ENCODE measurements around the gene PDX1.

Gene PDX1

DNA sequence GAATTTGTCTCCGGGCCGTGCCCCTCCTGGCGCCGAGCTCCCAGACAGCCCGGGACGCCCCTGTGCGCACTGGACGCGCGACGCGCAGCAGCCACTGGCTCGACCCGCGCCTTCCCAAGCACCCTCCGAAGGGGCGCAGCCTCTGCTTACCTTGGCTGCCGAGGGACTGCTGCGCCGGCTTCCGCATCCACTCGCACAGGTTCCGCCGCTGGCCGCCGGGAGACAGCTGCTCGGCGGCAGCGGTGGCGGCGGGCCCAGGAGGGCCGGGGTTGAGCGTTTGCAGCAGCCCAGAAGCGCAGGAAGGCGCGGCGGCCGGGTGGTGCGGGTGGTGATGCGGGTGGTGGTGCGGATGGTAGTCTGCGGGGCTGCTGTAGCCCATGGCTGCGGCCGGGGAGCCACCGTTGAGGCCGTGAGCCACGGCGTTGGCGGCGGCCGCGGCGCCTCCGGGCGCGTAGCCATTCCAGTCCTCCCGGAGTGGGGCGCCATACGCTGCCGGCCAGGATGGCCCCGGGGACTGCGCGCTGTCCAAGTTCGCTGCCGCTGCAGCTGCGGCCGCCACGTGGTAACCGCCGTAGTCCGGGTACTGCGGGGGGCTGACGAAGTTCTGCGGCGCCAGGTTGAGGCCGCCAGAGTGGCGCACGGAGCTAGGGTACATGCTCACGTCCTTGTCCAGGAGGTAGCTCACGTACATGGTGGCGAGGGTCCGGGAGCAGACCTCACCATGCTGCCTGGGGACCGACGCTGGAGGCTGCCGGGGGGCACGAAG, 48.7 kb downstream of the PDX1 start:
- peak; percentile 18 for DNase-seq (ENCODE audit: extremely low spot score)
- CTCF ChIA-PET = interaction anchor here (1.3 to 6.7 kb wide), 6 partner anchors 15 to 607 kb away, joined by 3 to 50 read pairs (median 9); no protein-coding TSS in a partner anchor
- POLR2A ChIA-PET = no interaction called here
- TF ChIP-seq, protein P1, sequence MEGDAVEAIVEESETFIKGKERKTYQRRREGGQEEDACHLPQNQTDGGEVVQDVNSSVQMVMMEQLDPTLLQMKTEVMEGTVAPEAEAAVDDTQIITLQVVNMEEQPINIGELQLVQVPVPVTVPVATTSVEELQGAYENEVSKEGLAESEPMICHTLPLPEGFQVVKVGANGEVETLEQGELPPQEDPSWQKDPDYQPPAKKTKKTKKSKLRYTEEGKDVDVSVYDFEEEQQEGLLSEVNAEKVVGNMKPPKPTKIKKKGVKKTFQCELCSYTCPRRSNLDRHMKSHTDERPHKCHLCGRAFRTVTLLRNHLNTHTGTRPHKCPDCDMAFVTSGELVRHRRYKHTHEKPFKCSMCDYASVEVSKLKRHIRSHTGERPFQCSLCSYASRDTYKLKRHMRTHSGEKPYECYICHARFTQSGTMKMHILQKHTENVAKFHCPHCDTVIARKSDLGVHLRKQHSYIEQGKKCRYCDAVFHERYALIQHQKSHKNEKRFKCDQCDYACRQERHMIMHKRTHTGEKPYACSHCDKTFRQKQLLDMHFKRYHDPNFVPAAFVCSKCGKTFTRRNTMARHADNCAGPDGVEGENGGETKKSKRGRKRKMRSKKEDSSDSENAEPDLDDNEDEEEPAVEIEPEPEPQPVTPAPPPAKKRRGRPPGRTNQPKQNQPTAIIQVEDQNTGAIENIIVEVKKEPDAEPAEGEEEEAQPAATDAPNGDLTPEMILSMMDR (IDR thresholded peaks at IDR 0.05; ENCODE audit: control extremely low read depth, extremely low read depth, low read depth, missing control alignments) = no peak

DNA sequence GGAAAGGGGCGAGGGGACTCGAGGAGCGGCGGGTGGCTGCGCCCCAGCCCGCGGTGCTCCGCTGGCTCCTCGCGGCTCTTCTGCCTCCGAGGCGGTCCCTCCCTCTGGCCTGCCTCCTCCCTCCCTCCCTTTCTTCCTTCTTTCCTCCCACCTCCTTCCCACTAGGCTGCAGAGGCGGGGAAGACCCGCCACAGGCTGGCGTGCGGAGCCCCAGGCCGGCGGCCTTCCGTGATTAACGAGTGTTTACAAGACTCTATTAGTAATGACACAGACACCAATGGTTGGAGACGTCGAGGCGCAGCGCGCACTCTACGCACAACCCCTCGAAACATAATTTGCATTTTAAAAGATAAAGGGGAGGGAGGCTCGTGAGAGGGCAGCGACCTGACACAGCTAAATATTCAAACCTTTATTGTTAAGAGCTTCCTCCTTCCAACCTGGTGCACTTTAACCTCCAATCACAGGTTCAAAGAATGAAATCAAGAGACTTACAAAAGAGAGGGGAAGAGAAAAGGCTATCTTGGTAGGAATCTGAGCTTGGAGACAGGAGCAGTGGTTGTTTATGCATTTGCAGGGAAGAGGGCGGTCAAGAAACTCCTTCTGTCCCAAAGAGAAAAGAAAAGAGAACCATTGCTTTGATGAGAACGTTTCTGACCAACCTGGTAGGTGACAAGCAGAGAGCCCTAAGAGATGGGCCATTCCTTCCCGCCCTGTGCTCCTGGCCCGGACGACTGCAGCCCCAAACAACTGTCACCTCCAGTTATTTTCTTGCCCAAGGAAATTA, 49.5 kb downstream of the PDX1 start, which contains the start of gene CDX2:
Gene CDX2 (minus strand): TSS at position 234 of the 784 bp plus-strand sequence. CDS start 309 bp downstream, outside the sequence.
- POLR2A ChIA-PET = no interaction called here
- DNase-seq (ENCODE audit: extremely low spot score) = no peak
- TF ChIP-seq, protein P1 (IDR thresholded peaks at IDR 0.05; ENCODE audit: control extremely low read depth, extremely low read depth, low read depth, missing control alignments) = no peak
- CTCF ChIA-PET = interaction anchor here (1.3 to 6.7 kb wide), 5 partner anchors 15 to 607 kb away, joined by 3 to 50 read pairs (median 11); no protein-coding TSS in a partner anchor

DNA sequence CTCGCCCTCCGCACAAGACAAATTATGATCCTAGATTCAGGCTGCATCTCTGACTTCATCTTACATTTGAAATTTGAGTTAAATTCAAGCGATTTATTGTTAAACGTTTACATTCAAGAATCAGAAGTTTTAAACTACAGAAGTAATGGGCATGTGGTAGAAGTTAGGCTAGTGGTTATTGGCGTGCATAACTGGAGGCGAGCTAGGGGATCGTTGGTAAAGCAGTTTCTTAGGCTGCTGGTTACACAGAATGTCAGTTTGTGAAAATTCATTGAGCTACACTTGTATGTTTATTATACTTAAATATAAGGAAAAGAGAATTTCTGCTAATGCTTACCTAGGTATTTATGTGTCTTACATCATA, 50.0 kb downstream of the PDX1 start:
- CTCF ChIA-PET = interaction anchor here (1.8 to 6.7 kb wide), 4 partner anchors 14 to 608 kb away, joined by 4 to 50 read pairs (median 20); no protein-coding TSS in a partner anchor
- TF ChIP-seq, protein P1 (IDR thresholded peaks at IDR 0.05; ENCODE audit: control extremely low read depth, extremely low read depth, low read depth, missing control alignments) = no peak
- POLR2A ChIA-PET = no interaction called here
- no peak for DNase-seq (ENCODE audit: extremely low spot score)

DNA sequence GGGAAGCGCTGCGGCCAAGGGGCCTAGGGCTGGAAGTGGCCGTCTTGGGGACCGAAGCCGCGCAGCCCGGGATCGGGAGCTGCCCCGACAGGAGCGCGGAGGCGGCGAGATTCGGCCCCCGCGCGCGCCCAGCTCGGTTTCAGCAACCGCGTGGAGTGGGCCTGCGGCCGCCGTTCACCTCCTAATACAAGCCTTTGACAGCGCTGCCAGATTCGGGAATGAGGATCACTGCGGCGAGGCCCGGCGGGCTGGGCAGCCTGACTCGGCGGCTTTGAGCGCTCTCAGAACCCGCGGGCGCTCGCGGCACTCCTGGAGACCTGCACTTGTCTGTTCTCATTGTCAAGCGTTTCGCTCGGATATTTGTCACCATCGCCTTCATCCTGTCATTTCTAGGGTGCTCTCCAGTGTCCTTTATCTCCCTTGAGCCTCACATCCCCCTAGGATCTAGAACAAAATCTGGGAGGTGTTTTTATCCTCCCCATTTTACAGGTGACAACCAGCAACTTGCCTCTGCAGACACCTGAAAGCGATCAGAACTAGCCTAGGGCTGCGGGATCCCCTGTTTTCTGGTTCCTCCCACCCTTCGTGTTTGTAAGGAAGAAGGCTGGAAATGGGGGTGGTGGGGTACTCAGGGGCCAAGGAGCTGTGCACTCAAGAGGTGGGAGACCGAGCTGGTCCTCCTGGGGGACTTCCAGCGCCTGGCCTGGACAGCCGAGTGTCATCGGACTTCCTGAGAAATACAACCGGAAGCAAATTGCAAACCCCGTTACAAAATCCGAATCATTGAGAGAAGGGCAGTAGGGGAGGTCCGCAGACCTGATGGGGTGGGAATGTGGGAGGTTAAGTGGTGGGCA, 50.8 kb downstream of the PDX1 start:
- DNase-seq (ENCODE audit: extremely low spot score) = no peak
- POLR2A ChIA-PET = no interaction called here
- CTCF ChIA-PET = interaction anchor here (1.8 to 6.7 kb wide), 5 partner anchors 14 to 609 kb away, joined by 4 to 50 read pairs (median 11); no protein-coding TSS in a partner anchor
- TF ChIP-seq, protein P1 (IDR thresholded peaks at IDR 0.05; ENCODE audit: control extremely low read depth, extremely low read depth, low read depth, missing control alignments) = no peak

DNA sequence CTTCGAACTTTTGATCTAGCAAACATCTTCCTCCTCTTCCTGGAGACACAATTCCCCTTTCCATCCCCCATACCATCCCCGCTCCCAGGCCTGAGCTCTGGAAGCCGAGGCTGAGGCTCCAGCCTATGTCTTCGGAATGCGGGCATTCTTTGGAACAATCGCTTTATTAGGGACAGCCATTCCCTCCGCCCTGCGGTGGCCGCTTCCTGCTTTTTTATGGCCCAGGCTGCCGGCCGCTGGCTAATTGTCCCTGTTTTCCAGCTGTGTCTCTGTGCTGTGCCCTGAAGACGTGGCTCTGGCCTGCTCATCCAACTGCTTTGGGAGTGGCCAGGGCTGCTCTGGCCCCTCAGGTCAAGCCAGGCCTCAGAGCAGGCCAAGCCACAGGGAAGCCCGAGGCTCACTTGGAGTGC, 51.4 kb downstream of the PDX1 start:
- ChIA-PET POLR2A (no interaction called here), CTCF (interaction anchor here (1.8 to 8.5 kb wide), 4 partner anchors 13 to 609 kb away, joined by 5 to 50 read pairs (median 40); no protein-coding TSS in a partner anchor)
- no peak for DNase-seq (ENCODE audit: extremely low spot score)
- TF ChIP-seq, protein P1 (IDR thresholded peaks at IDR 0.05; ENCODE audit: control extremely low read depth, extremely low read depth, low read depth, missing control alignments) = no peak

Data from GM10248 (cell line).